AML-193 (cell line): ENCODE data around the gene COL10A1.

Experiments used
- DNase-seq, 2 experiments: peaks; one replicate each; lab custom pipeline; 2025; lab: John Stamatoyannopoulos, UW

The COL10A1 gene

DNA sequence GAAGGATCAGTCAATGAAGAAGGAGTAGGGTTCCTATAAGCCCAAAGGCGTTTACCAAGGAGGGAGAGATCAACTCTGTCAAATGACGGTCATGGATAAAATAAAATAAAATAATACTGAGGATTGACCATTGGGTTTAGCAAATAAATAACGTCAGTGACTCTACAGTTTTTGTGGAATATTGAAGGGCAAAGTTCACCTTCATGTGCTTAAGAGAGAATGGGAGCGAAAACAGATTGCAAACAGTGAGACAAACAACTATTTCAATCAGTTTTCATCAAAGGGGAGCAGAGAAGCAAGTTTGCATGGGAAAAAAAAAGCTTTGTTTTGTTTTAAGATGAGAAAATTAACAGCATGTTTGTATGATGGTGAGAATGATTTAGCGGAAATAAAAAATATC lies 42.9 kb downstream of the COL10A1 start:
- DNase-seq, result no peak

GRCh38 chr6:116078945-116079344 lies 47.0 kb downstream of the COL10A1 start:
- DNase-seq, result no peak

DNA sequence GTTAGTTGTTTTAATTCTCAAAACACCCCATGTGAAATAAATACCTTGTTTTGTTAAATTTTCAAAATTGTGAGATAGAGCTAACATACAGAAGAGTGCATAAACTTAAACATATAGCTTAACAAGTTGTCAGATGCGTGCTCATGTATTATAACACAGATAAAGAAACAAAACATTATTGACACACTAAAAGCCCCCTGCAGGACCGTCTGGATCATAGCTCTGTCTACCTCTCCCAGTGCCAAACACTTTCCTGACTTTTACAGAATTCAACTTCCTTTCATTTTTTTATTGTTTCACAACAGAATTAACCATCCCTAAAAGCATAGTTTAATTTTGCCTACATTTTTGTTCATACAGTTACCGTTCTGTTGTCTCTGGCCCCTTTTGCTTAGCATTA lies 47.4 kb downstream of the COL10A1 start:
- DNase-seq, result no peak

DNA sequence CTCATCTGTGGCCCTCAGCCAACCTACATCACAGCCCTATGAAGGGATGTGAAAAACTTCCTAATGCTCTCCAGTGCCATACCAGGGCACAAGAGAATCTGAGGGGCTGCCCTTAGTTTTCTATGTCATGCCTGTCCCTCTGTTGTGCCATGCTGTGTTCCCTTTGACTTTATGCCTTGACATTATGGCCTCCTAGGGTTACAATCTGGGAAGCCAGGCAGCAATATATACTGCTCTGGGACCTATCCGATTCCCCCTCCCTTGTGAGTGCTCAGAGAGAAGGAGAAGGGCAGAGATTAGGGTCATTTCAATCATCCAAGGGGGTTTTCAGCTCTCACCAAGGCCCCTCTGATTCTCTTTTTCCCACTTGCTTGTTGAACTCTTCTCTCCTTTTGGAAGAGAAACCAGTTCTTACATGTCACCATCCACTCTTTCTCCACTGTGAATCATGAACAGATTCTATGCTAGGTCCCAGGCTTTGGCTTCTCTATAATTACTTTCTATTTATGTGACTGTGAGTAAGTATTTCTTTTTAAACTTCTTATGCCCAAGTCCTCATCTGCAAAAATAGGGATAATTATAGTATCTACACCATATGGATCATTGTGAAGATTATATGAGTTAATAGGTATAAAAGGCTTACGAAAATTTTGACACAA lies 51.1 kb downstream of the COL10A1 start:
- DNase-seq, result no peak

DNA sequence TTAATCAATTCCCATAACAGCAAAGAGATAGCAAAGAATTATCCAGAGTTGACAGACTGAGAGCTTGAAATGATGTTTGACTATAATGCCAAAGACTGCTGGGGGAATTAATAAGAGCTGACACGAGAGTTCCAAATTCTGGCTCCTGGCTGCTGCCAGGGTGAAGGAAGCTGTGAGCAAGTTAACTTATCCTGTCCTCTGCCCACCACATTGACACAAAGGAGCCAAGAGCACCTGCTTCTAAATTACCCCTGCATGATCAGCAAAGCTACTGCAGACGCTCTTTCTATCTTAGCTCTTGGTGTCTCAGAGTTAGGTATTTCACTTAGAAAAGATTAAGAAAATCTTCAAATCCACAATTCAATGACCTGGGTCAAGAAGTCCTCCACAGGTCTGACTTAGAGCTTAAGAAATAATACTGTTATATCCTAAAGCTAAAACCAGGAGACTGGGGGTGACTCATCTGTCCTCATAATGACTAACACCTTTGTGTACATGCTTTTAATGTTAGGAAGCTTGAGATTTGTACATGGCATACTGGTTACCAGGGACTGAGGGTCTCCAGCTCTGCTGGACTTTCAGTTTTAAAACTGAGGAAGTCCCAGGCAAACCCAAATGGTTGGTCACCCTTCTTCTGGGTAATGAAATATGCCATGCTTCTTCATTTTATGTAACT lies 52.0 kb downstream of the COL10A1 start:
- no peak for DNase-seq

GRCh38 chr6:116072368-116072767 lies 53.6 kb downstream of the COL10A1 start:
- DNase-seq, result no peak

DNA sequence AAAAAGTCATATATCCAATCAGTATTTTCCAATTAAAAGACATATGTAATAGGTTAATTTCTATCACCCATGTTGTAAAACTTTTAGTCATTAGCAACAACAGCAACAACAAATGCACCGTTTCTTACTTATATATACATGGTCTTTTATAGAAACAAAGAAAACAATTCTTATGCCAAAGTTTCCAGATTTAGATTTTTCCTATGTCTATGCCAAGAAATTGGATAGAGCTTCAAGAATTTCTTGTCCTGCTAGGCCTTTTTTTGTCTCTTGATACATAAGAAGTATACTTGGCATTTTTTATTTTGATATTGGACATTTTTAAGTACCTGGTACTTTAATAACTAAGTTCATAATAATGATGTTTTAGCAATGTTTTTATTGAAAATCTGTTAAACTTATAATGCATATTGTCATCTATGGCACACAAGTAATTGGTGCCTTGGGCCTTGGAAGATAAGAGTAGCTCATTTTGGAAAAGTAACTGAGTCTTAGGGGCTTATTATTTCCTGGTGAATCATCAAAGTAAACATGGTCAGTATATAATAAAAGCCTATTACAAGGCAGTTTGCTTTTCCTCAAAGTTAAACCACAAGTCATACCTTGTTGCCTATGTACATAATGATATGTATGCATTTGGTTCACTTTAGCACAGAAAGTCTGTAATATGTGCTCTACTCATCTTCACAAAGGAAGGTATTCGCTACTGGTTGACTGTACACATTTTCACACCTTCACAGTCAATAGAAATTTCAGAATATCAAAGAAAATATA lies 55.1 kb downstream of the COL10A1 start:
- no peak for DNase-seq

- no peak for DNase-seq
These were observed 55.8 kb downstream of the COL10A1 start for GRCh38 chr6:116070101-116070500.
